Spleen (tissue), 11 donors: ENCODE results near the gene JARID2. TPM values are rescaled to one million over a fixed set of nuclear protein-coding genes. Genes with fewer than 3 reads are reported as not detected.

Experiments
- DNase-seq: peaks from one replicate; pipeline ENCODE4 v3.0.0-alpha.2; 2020
- H3K27ac ChIP-seq, 8 donors: fragments of 200-600 bp; sonication (generic) in 7 of 8; 1 replicate in 4 of 8; 2 replicates in 4 of 8; pipeline versions ENCODE4 v1.5.0 to v1.8.0; 2016 to 2021; ENCODE audit warnings: inconsistent platforms in 4 of 8, mild to moderate bottlenecking in 4 of 8, moderate library complexity in 1 of 8
- H3K27me3 ChIP-seq, 7 donors: fragments of 200-600 bp; sonication (generic) in 6 of 7; replicated peaks in 1 of 7; 1 replicate in 4 of 7; 2 replicates in 3 of 7; pipeline versions ENCODE4 v1.5.0 to v1.8.0; 2016 to 2021; ENCODE audit warnings: inconsistent platforms in 3 of 7, mild to moderate bottlenecking in 1 of 7
- H3K36me3 ChIP-seq, 6 donors: fragments of 200-600 bp; sonication (generic) in 5 of 6; 1 replicate in 4 of 6; 2 replicates in 2 of 6; pipeline versions ENCODE4 v1.5.0 to v1.8.0; 2016 to 2021; ENCODE audit warnings: inconsistent platforms in 2 of 6
- H3K4me1 ChIP-seq, 6 donors: fragments of 200-600 bp; sonication (generic) in 5 of 6; 1 replicate in 3 of 6; 2 replicates in 3 of 6; pipeline versions ENCODE4 v1.5.0 to v1.8.0; 2016 to 2021; ENCODE audit warnings: inconsistent platforms in 3 of 6
- H3K4me3 ChIP-seq, 8 donors: fragments of 200-600 bp; sonication (generic) in 7 of 8; 1 replicate in 4 of 8; 2 replicates in 4 of 8; pipeline versions ENCODE4 v1.5.0 to v1.8.0; 2016 to 2021; ENCODE audit warnings: inconsistent platforms in 4 of 8, mild to moderate bottlenecking in 4 of 8, moderate library complexity in 2 of 8
- H3K9me3 ChIP-seq, 8 donors: fragments of 200-600 bp; sonication (generic) in 7 of 8; 1 replicate in 4 of 8; 2 replicates in 4 of 8; pipeline versions ENCODE4 v1.5.0 to v1.8.0; 2016 to 2021; ENCODE audit warnings: inconsistent platforms in 4 of 8
- POLR2A ChIP-seq, 3 donors: fragments of 450-650 bp; IDR thresholded peaks; one replicate each; pipeline ENCODE4 v1.5.1; 2017; ENCODE audit warnings: antibody characterized with exemption in 3 of 3, mild to moderate bottlenecking in 1 of 3
- POLR2AphosphoS5 ChIP-seq, 3 donors: sonication (generic); formaldehyde crosslinking; IDR thresholded peaks; one replicate each; pipeline ENCODE4 v1.5.1; 2017; ENCODE audit warnings: antibody characterized with exemption in 3 of 3
- WGBS, 5 donors: extraction: QIAGEN DNeasy Blood & Tissue Kit in 3 of 5; methylation state at CpG; one replicate each; pipeline versions ENCODE4 v1.1.5 to v1.1.7; 2013 to 2018; 5-methylcytosine and 5-hydroxymethylcytosine counted together
- intact Hi-C: fragments of 100-400 bp; cut with DNase I; formaldehyde crosslinking; loops from one replicate; pipeline ENCODE4 v1.15.0; 2023; ENCODE audit warnings: low total_unique reads
- polyA plus RNA-seq, 3 donors: library from polyadenylated mRNA; stranded (reverse); fragments of 200-250 nt; gene quantifications; one replicate each; pipeline ENCODE4 v1.2.1, GENCODE V29; 2013
- total RNA-seq, 7 donors: library from RNA; depleted of rRNA in 3 of 7; stranded (reverse); fragments of >200 nt in 3 of 7; fragmentation: NEBNext Ultra II Directional in 4 of 7; extraction: Animal tissue kit (Norgen Biotek cat#: 25700) in 4 of 7; gene quantifications; one replicate each; pipeline versions ENCODE4 v1.1.0 to v1.2.1, GENCODE V29; 2016 to 2021
- TF ChIP-seq, protein P1 (sequence below), 11 experiments: fragments of 200-600 bp in 7 of 11; fragments of 450-650 bp in 4 of 11; sonication (generic) in 4 of 11; IDR thresholded peaks in 8 of 11; conservative IDR thresholded peaks in 3 of 11; 1 replicate in 7 of 11; 2 replicates in 4 of 11; pipeline versions ENCODE4 v1.4.0 to v1.8.0; 2016 to 2021; ENCODE audit warnings: antibody characterized with exemption in 11 of 11, inconsistent platforms in 4 of 11, mild to moderate bottlenecking in 1 of 11
- donor health status: healthy with polysubstance abuse.
- donor health status: DM: no; HTN: no; CAD: no; lungs with moderate emphysema.
- donor health status: DM: no; HTN: no; CAD: no.
- donor health status: Bipolar disorder and iron deficiency.
- donor health status: healthy.
- donor health status: DM: no; HTN: no; CAD: no.
- donor health status: DM: yes; HTN: yes; CAD: no.

The JARID2 gene
- total and polyA plus RNA-seq, 10 donors, result 4.4 to 27.1 (median 20.6) TPM

GRCh38 chr6:15256538-15257271 is 10.8 kb downstream of the JARID2 start:
- intact Hi-C loops, result no loop called here
- WGBS, 5 donors, result 75 to 81% (median 78%) methylated on average over 8 to 9 of the region's 9 CpGs
- no peaks in the 10 kb centered on the region for H3K27me3 ChIP-seq
- H3K4me1 ChIP-seq, result peaks cover 50 to 100% (median 87%) of the 10 kb centered on the region in 6 donors
- H3K4me3 ChIP-seq, result no peak overlapping the region
- H3K27ac ChIP-seq, result peak overlapping the region in 2 of 8 donors; percentile 79 to 92
- DNase-seq, result no peak
- TF ChIP-seq POLR2A (IDR thresholded peaks at IDR 0.05), result no peak
- no peak for TF ChIP-seq POLR2AphosphoS5 (IDR thresholded peaks at IDR 0.05)
- H3K9me3 ChIP-seq, result no peaks in the 10 kb centered on the region
- no peaks in the 10 kb centered on the region for H3K36me3 ChIP-seq

- Histone ChIP-seq H3K4me3 (no peak overlapping the region), H3K4me1 (peaks cover 50 to 100% (median 83%) of the 10 kb centered on the region in 6 donors), H3K27me3 (no peaks in the 10 kb centered on the region), H3K27ac (no peak overlapping the region), H3K9me3 (no peaks in the 10 kb centered on the region), H3K36me3 (no peaks in the 10 kb centered on the region)
- no peak for DNase-seq
- TF ChIP-seq POLR2A (IDR thresholded peaks at IDR 0.05) (no peak), POLR2AphosphoS5 (IDR thresholded peaks at IDR 0.05) (no peak)
- TF ChIP-seq, protein P1, sequence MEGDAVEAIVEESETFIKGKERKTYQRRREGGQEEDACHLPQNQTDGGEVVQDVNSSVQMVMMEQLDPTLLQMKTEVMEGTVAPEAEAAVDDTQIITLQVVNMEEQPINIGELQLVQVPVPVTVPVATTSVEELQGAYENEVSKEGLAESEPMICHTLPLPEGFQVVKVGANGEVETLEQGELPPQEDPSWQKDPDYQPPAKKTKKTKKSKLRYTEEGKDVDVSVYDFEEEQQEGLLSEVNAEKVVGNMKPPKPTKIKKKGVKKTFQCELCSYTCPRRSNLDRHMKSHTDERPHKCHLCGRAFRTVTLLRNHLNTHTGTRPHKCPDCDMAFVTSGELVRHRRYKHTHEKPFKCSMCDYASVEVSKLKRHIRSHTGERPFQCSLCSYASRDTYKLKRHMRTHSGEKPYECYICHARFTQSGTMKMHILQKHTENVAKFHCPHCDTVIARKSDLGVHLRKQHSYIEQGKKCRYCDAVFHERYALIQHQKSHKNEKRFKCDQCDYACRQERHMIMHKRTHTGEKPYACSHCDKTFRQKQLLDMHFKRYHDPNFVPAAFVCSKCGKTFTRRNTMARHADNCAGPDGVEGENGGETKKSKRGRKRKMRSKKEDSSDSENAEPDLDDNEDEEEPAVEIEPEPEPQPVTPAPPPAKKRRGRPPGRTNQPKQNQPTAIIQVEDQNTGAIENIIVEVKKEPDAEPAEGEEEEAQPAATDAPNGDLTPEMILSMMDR (IDR thresholded peaks at IDR 0.05 in 8 of 11, conservative IDR thresholded peaks at IDR 0.05 in 3 of 11), result no peak
- intact Hi-C loops, result no loop called here
- WGBS, 5 donors, result 79 to 89% (median 83%) methylated on average over 8 of the region's 8 CpGs
Observed at GRCh38 chr6:15257357-15258132, 11.7 kb downstream of the JARID2 start.

- Histone ChIP-seq H3K27ac (peak overlapping the region in 1 of 8 donors; percentile 23), H3K9me3 (no peaks in the 10 kb centered on the region), H3K36me3 (no peaks in the 10 kb centered on the region), H3K4me3 (no peak overlapping the region), H3K27me3 (no peaks in the 10 kb centered on the region), H3K4me1 (peaks cover 46 to 100% (median 81%) of the 10 kb centered on the region in 6 donors)
- intact Hi-C loops, result no loop called here
- DNase-seq, result no peak
- TF ChIP-seq, protein P1 (IDR thresholded peaks at IDR 0.05 in 8 of 11, conservative IDR thresholded peaks at IDR 0.05 in 3 of 11), result no peak
- TF ChIP-seq POLR2AphosphoS5 (IDR thresholded peaks at IDR 0.05) (no peak), POLR2A (IDR thresholded peaks at IDR 0.05) (no peak)
- WGBS, 5 donors, result 19 to 39% (median 28%) methylated on average over 1 of the region's 1 CpG
Observed at GRCh38 chr6:15259766-15260098, 13.9 kb downstream of the JARID2 start.

DNA sequence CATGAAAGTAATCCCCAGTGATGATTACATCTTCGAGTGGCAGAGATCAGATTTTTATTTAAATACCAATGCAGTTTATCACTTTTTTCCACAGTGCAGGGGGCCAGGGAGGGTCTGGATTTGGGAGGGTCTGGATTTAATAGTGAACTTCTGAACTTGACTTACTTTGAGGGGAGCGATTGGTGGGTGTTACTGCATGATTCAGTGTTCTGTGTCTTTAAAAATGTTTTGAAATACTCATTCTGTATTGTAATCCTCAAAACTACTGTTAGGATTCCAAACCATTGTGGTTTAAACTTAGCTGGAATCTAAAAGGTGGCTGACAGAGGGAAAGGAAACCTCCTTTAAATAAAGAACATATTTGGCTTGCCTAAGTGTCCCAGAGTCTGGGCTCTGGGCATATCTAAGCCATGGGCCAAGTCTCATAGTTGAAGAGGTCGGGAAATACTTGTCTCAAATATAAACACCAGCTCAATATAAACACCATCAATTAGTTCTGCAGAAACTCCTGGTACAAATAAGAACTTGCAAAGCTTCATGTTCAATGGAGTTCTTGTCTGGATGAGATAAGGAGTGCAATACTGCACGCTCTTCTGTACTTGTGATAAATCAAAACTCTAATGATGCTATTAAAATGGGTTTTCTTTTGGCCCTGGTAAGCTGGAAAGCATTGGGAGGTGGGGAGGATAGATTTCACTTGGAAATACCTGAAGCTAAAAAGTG is 14.4 kb downstream of the JARID2 start:
- no peak overlapping the region for H3K4me3 ChIP-seq
- H3K9me3 ChIP-seq, result no peaks in the 10 kb centered on the region
- no peaks in the 10 kb centered on the region for H3K36me3 ChIP-seq
- DNase-seq, result no peak
- TF ChIP-seq POLR2AphosphoS5 (IDR thresholded peaks at IDR 0.05) (no peak), POLR2A (IDR thresholded peaks at IDR 0.05) (no peak)
- TF ChIP-seq, protein P1 (IDR thresholded peaks at IDR 0.05 in 8 of 11, conservative IDR thresholded peaks at IDR 0.05 in 3 of 11), result no peak
- H3K27me3 ChIP-seq, result no peaks in the 10 kb centered on the region
- intact Hi-C loops, result no loop called here
- peak overlapping the region in 1 of 8 donors; percentile 23 for H3K27ac ChIP-seq
- WGBS, 5 donors, result 66 to 77% (median 71%) methylated on average over 4 of the region's 4 CpGs
- peaks cover 46 to 100% (median 81%) of the 10 kb centered on the region in 6 donors for H3K4me1 ChIP-seq
